ENCODE measurements around the gene NTM.

The NTM gene

DNA sequence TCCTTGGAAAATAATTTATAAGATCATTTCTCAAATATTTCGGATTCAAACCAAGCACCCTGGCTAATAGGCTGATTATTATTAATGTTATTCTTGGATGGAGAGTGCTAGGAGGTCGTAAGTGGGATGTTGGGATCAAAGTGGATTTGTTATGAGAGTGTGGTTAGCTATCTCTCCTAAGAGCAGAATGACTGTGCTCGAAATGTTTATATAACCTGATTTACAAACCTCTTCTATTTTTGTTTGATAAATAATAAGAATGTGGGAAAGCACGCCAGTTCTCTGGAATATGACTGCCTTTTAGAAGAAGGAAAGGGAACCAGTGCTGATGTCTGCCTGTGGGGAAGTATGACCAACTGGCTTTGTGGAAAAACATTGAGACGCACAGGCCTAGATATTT, 527.5 kb downstream of the NTM start:
- H3K27ac ChIP-seq: no peak overlapping the region
- TF ChIP-seq, protein P1, sequence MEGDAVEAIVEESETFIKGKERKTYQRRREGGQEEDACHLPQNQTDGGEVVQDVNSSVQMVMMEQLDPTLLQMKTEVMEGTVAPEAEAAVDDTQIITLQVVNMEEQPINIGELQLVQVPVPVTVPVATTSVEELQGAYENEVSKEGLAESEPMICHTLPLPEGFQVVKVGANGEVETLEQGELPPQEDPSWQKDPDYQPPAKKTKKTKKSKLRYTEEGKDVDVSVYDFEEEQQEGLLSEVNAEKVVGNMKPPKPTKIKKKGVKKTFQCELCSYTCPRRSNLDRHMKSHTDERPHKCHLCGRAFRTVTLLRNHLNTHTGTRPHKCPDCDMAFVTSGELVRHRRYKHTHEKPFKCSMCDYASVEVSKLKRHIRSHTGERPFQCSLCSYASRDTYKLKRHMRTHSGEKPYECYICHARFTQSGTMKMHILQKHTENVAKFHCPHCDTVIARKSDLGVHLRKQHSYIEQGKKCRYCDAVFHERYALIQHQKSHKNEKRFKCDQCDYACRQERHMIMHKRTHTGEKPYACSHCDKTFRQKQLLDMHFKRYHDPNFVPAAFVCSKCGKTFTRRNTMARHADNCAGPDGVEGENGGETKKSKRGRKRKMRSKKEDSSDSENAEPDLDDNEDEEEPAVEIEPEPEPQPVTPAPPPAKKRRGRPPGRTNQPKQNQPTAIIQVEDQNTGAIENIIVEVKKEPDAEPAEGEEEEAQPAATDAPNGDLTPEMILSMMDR (conservative IDR thresholded peaks at IDR 0.05): no peak
- TF ChIP-seq ZFX (IDR thresholded peaks at IDR 0.05): no peak

DNA sequence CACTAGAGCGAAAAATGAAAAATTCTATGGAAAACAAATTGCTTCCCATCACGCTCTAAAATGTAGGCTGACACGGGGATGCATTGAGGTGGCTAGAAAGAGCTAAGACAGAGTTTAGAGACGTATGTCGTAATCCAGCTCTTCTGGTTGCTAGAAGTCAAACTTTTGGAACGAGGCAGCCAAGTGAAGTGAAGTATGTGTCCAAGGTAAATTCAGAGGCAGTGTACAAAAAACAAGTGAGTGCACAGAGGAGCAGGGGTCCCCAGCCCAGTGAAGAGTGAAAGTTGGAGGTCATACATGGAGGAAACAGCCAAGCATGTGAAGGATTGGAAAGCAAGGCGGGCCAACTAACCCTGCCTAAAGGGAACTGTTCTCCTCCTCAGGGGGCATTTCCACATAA, 528.5 kb downstream of the NTM start:
- TF ChIP-seq, protein P1 (conservative IDR thresholded peaks at IDR 0.05): no peak
- TF ChIP-seq ZFX (IDR thresholded peaks at IDR 0.05): no peak
- H3K27ac ChIP-seq: no peak overlapping the region

GRCh38 chr11:131899950-131900580, 529.6 kb downstream of the NTM start:
- TF ChIP-seq ZFX (IDR thresholded peaks at IDR 0.05): no peak
- TF ChIP-seq, protein P1 (conservative IDR thresholded peaks at IDR 0.05): no peak
- H3K27ac ChIP-seq: no peak overlapping the region; the same call in 1 of the 2 replicates

DNA sequence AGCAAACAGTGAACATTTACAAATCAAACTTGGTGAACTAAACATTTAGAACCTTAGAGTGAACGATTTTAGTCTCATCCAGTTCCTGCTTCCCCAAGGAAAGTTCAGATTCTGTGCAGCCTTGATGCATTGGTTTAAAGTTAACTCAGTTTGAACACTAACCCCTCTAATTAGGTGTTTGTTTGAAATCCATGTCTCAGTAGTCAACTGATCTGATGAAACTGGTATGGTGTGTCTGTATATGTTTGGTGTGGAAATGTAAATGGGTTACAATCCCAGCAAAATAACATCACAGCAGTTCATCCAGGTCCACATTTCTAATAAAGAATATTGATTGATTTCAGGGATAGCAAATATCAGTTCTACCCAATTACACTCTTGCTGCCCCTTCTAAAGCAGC, 532.0 kb downstream of the NTM start:
- TF ChIP-seq ZFX (IDR thresholded peaks at IDR 0.05): no peak
- TF ChIP-seq, protein P1 (conservative IDR thresholded peaks at IDR 0.05): no peak
- no peak overlapping the region for H3K27ac ChIP-seq

DNA sequence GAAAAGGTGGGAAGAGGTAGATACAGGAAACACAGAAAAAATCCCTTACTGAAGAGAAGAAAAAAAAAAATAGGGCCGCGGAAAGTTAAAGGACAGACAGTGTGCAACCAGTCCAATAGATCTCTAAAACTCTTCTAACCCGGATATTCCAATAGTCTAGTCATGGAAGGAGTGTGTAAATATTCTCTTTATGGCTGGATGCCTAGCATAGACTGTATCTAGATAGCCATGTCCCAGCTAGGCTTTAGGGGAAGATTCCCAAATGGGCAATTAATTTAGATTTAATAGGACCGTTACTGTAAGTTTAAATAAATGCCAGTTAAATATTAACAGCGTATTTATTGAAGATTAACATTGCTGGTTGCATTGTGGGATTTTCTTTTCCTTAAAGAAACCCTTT, 532.7 kb downstream of the NTM start:
- TF ChIP-seq, protein P1 (conservative IDR thresholded peaks at IDR 0.05): no peak
- no peak for TF ChIP-seq ZFX (IDR thresholded peaks at IDR 0.05)
- no peak overlapping the region for H3K27ac ChIP-seq

GRCh38 chr11:131904756-131905155, 534.3 kb downstream of the NTM start:
- H3K27ac ChIP-seq: no peak overlapping the region

GRCh38 chr11:131906963-131907362, 536.5 kb downstream of the NTM start:
- TF ChIP-seq ZFX (IDR thresholded peaks at IDR 0.05): no peak
- TF ChIP-seq, protein P1 (conservative IDR thresholded peaks at IDR 0.05): 0 out of 2 replicates have a peak, but pooled peaks have one; percentile 6
- no peak overlapping the region for H3K27ac ChIP-seq

More at GRCh38 chr11:131904756-131905155, 534.3 kb downstream of the NTM start:
- TF ChIP-seq, protein P1 (conservative IDR thresholded peaks at IDR 0.05): no peak
- TF ChIP-seq ZFX (IDR thresholded peaks at IDR 0.05): no peak

All from C4-2B (cell line).